Hepatocyte (in vitro differentiated cells): Measurements from ENCODE around the gene ROBO1.

ENCODE experiments used
- CTCF ChIP-seq: fragments of 200-600 bp; sonication (generic); IDR thresholded peaks from 2 replicates; pipeline ENCODE4 v1.5.1; 2016; ENCODE audit warnings: antibody characterized with exemption, mild to moderate bottlenecking; ENCODE audit not compliant: poor library complexity
- EZH2 ChIP-seq: fragments of 200-600 bp; sonication (generic); IDR thresholded peaks from 2 replicates; pipeline ENCODE4 v1.6.1; 2016; ENCODE audit warnings: antibody characterized with exemption, mild to moderate bottlenecking, borderline replicate concordance
- EZH2phosphoT487 ChIP-seq: fragments of 200-600 bp; sonication (generic); IDR thresholded peaks from one replicate; pipeline ENCODE4 v1.6.1; 2018; ENCODE audit warnings: antibody characterized with exemption, mild to moderate bottlenecking, low read depth, moderate library complexity; ENCODE audit not compliant: unreplicated experiment, severe bottlenecking

GRCh38 chr3:79354179-79354688, 413.6 kb downstream of the ROBO1 start:
- TF ChIP-seq CTCF (no peak), EZH2 (no peak), EZH2phosphoT487 (no peak)
